Memory B cell (primary cell): ENCODE measurements around the gene DHCR7.

ENCODE experiments used
- ATAC-seq: fragments of 150-1000 bp; cut with Tn5 transposase; 2 replicates; pipeline ENCODE4 v1.10.0; 2021; ENCODE audit warnings: low read depth, mild to moderate bottlenecking, moderate library complexity
- DNase-seq, 2 donors: peaks; one replicate each; pipeline ENCODE4 v3.0.0; 2022; ENCODE audit warnings: low spot score in 2 of 2
- H3K27ac Mint-ChIP-seq: one replicate; pipeline ENCODE4 v1.8.0; 2022; ENCODE audit warnings: mild to moderate bottlenecking, moderate library complexity, mixed read lengths
- H3K27me3 Mint-ChIP-seq: one replicate; pipeline ENCODE4 v1.8.0; 2022; ENCODE audit warnings: mixed read lengths
- H3K36me3 Mint-ChIP-seq: one replicate; pipeline ENCODE4 v1.8.0; 2022; ENCODE audit warnings: mild to moderate bottlenecking, mixed read lengths
- H3K4me1 Mint-ChIP-seq: one replicate; pipeline ENCODE4 v1.8.0; 2022; ENCODE audit warnings: mixed read lengths
- H3K4me3 Mint-ChIP-seq: one replicate; pipeline ENCODE4 v1.8.0; 2022; ENCODE audit warnings: mild to moderate bottlenecking, moderate library complexity, mixed read lengths
- H3K9me3 Mint-ChIP-seq: one replicate; pipeline ENCODE4 v1.8.0; 2022; ENCODE audit warnings: mixed read lengths

The DHCR7 gene

GRCh38 chr11:71456294-71456693 lies 8.1 kb upstream of the DHCR7 start:
- H3K4me3 Mint-ChIP-seq: no peak overlapping the region
- H3K4me1 Mint-ChIP-seq: peaks cover 18% of the 10 kb centered on the region
- ATAC-seq: no peak
- DNase-seq: no peak
- H3K27ac Mint-ChIP-seq: no peak overlapping the region
- H3K36me3 Mint-ChIP-seq: peaks cover 28% of the 10 kb centered on the region
- H3K27me3 Mint-ChIP-seq: no peaks in the 10 kb centered on the region
- no peaks in the 10 kb centered on the region for H3K9me3 Mint-ChIP-seq

GRCh38 chr11:71454470-71455113 lies 6.4 kb upstream of the DHCR7 start:
- no peaks in the 10 kb centered on the region for H3K9me3 Mint-ChIP-seq
- H3K36me3 Mint-ChIP-seq: peaks cover 16% of the 10 kb centered on the region
- DNase-seq: no peak
- no peak for ATAC-seq
- peaks cover 22% of the 10 kb centered on the region for H3K4me1 Mint-ChIP-seq
- H3K4me3 Mint-ChIP-seq: peak overlapping the region; percentile 78
- H3K27ac Mint-ChIP-seq: no peak overlapping the region
- no peaks in the 10 kb centered on the region for H3K27me3 Mint-ChIP-seq

- Mint-ChIP-seq H3K4me3 (peak overlapping the region; percentile 76), H3K9me3 (no peaks in the 10 kb centered on the region), H3K4me1 (peaks cover 27% of the 10 kb centered on the region), H3K27ac (peak overlapping the region; percentile 36), H3K27me3 (no peaks in the 10 kb centered on the region), H3K36me3 (peaks cover 15% of the 10 kb centered on the region)
- DNase-seq (no peak), ATAC-seq (no peak)
These were observed 5.7 kb upstream of the DHCR7 start for GRCh38 chr11:71453918-71454304.

- H3K36me3 Mint-ChIP-seq: peaks cover 15% of the 10 kb centered on the region
- H3K4me3 Mint-ChIP-seq: peak within 1 kb of the TSS; percentile 76
- ATAC-seq: peak; percentile 73
- peak within 1 kb of the TSS; percentile 36 for H3K27ac Mint-ChIP-seq
- H3K4me1 Mint-ChIP-seq: peaks cover 27% of the 10 kb centered on the region
- H3K27me3 Mint-ChIP-seq: no peaks in the 10 kb centered on the region
- peak; percentile 84 to 86 for DNase-seq
- H3K9me3 Mint-ChIP-seq: no peaks in the 10 kb centered on the region
These were observed 5.1 kb upstream of the DHCR7 start, which contains the start of gene NADSYN1 for GRCh38 chr11:71453037-71453917. TSS of gene NADSYN1 (plus strand) at chr11:71453203. CDS start at chr11:71453297, 94 bp downstream.

- H3K27me3 Mint-ChIP-seq: no peaks in the 10 kb centered on the region
- no peaks in the 10 kb centered on the region for H3K9me3 Mint-ChIP-seq
- ATAC-seq (peak; percentile 12), DNase-seq (no peak)
- peaks cover 31% of the 10 kb centered on the region for H3K4me1 Mint-ChIP-seq
- H3K4me3 Mint-ChIP-seq: peak overlapping the region; percentile 76
- peak overlapping the region; percentile 36 for H3K27ac Mint-ChIP-seq
- peaks cover 12% of the 10 kb centered on the region for H3K36me3 Mint-ChIP-seq
These were observed 4.2 kb upstream of the DHCR7 start for GRCh38 chr11:71452199-71453036.

- H3K4me3 Mint-ChIP-seq: peak overlapping the region; percentile 76
These were observed 3.5 kb upstream of the DHCR7 start for GRCh38 chr11:71451596-71452198.

GRCh38 chr11:71450939-71451338 lies 2.7 kb upstream of the DHCR7 start:
- ATAC-seq: no peak
- H3K36me3 Mint-ChIP-seq: peaks cover 8% of the 10 kb centered on the region
- peak overlapping the region; percentile 17 for H3K4me3 Mint-ChIP-seq
- H3K27ac Mint-ChIP-seq: no peak overlapping the region
- DNase-seq: no peak
- H3K4me1 Mint-ChIP-seq: peaks cover 32% of the 10 kb centered on the region
- no peaks in the 10 kb centered on the region for H3K27me3 Mint-ChIP-seq
- H3K9me3 Mint-ChIP-seq: peaks cover under 1% of the 10 kb centered on the region

More at GRCh38 chr11:71451596-71452198, 3.5 kb upstream of the DHCR7 start:
- peaks cover 10% of the 10 kb centered on the region for H3K36me3 Mint-ChIP-seq
- peaks cover 35% of the 10 kb centered on the region for H3K4me1 Mint-ChIP-seq
- no peaks in the 10 kb centered on the region for H3K27me3 Mint-ChIP-seq
- DNase-seq: no peak
- no peaks in the 10 kb centered on the region for H3K9me3 Mint-ChIP-seq
- H3K27ac Mint-ChIP-seq: peak overlapping the region; percentile 36
- no peak for ATAC-seq

GRCh38 chr11:71450507-71450906 lies 2.3 kb upstream of the DHCR7 start:
- Mint-ChIP-seq H3K4me3 (no peak overlapping the region), H3K36me3 (peaks cover 6% of the 10 kb centered on the region), H3K4me1 (peaks cover 30% of the 10 kb centered on the region), H3K9me3 (peaks cover 2% of the 10 kb centered on the region), H3K27me3 (no peaks in the 10 kb centered on the region), H3K27ac (no peak overlapping the region)
- DNase-seq (no peak), ATAC-seq (no peak)

GRCh38 chr11:71449596-71449995 lies 1.4 kb upstream of the DHCR7 start:
- peaks cover 28% of the 10 kb centered on the region for H3K4me1 Mint-ChIP-seq
- no peaks in the 10 kb centered on the region for H3K27me3 Mint-ChIP-seq
- peaks cover 13% of the 10 kb centered on the region for H3K36me3 Mint-ChIP-seq
- DNase-seq: no peak
- no peak for ATAC-seq
- H3K9me3 Mint-ChIP-seq: peaks cover 2% of the 10 kb centered on the region
- peak overlapping the region; percentile 71 for H3K27ac Mint-ChIP-seq
- H3K4me3 Mint-ChIP-seq: peak overlapping the region; percentile 85

- peaks cover 2% of the 10 kb centered on the region for H3K9me3 Mint-ChIP-seq
- H3K27me3 Mint-ChIP-seq: no peaks in the 10 kb centered on the region
- peaks cover 22% of the 10 kb centered on the region for H3K4me1 Mint-ChIP-seq
- H3K27ac Mint-ChIP-seq: peak overlapping the region; percentile 72
- peaks cover 16% of the 10 kb centered on the region for H3K36me3 Mint-ChIP-seq
- DNase-seq (peak in 1 of 2 donors; percentile 41), ATAC-seq (peak; percentile 24)
- peak overlapping the region; percentile 85 for H3K4me3 Mint-ChIP-seq
These were observed 369 bp downstream of the DHCR7 start for GRCh38 chr11:71447791-71448256.

- Mint-ChIP-seq H3K27me3 (no peaks in the 10 kb centered on the region), H3K27ac (peak overlapping the region; percentile 72), H3K36me3 (peaks cover 22% of the 10 kb centered on the region), H3K4me1 (peaks cover 21% of the 10 kb centered on the region), H3K4me3 (peak overlapping the region; percentile 85), H3K9me3 (peaks cover 2% of the 10 kb centered on the region)
- DNase-seq (no peak), ATAC-seq (no peak)
These were observed 1.1 kb downstream of the DHCR7 start for GRCh38 chr11:71446942-71447688.

- no peak overlapping the region for H3K27ac Mint-ChIP-seq
- no peaks in the 10 kb centered on the region for H3K27me3 Mint-ChIP-seq
- H3K4me1 Mint-ChIP-seq: peaks cover 17% of the 10 kb centered on the region
- no peak overlapping the region for H3K4me3 Mint-ChIP-seq
- ATAC-seq (no peak), DNase-seq (no peak)
- peaks cover 2% of the 10 kb centered on the region for H3K9me3 Mint-ChIP-seq
- peaks cover 24% of the 10 kb centered on the region for H3K36me3 Mint-ChIP-seq
These were observed 2.0 kb downstream of the DHCR7 start for GRCh38 chr11:71446150-71446549.

GRCh38 chr11:71444811-71445210 lies 3.4 kb downstream of the DHCR7 start:
- Mint-ChIP-seq H3K4me3 (no peak overlapping the region), H3K27me3 (no peaks in the 10 kb centered on the region), H3K9me3 (peaks cover 2% of the 10 kb centered on the region), H3K36me3 (peaks cover 35% of the 10 kb centered on the region), H3K4me1 (peaks cover 16% of the 10 kb centered on the region), H3K27ac (no peak overlapping the region)
- ATAC-seq (no peak), DNase-seq (no peak)
